IMR-90 (cell line): Measurements from ENCODE around the gene FBXL13.

Source experiments
- BHLHE40 ChIP-seq: fragments of 150-350 bp; IDR thresholded peaks from 2 replicates; pipeline ENCODE4 v1.6.1; 2016; ENCODE audit warnings: mild to moderate bottlenecking, low read depth, low read length
- CEBPB ChIP-seq: IDR thresholded peaks from 2 replicates; pipeline ENCODE4 v1.6.1; 2012; ENCODE audit warnings: low read depth, low read length, improper control_type of control experiment
- CHD1 ChIP-seq: IDR thresholded peaks from 2 replicates; pipeline ENCODE4 v1.6.1; 2012; ENCODE audit warnings: low read depth, low read length, improper control_type of control experiment
- FOS ChIP-seq: fragments of 150-350 bp; IDR thresholded peaks from 2 replicates; pipeline ENCODE4 v1.6.1; 2016; ENCODE audit warnings: low read depth, low read length
- MAFK ChIP-seq: IDR thresholded peaks from 2 replicates; pipeline ENCODE4 v1.6.1; 2012; ENCODE audit warnings: low read depth, low read length, improper control_type of control experiment
- MAZ ChIP-seq: IDR thresholded peaks from 2 replicates; pipeline ENCODE4 v1.6.1; 2012; ENCODE audit warnings: low read depth, mild to moderate bottlenecking, low read length, improper control_type of control experiment, moderate library complexity, borderline replicate concordance
- NFE2L2 ChIP-seq: fragments of 150-350 bp; IDR thresholded peaks from 2 replicates; pipeline ENCODE4 v1.6.1; 2016; ENCODE audit warnings: low read depth, mild to moderate bottlenecking, low read length
- POLR2A ChIP-seq: IDR thresholded peaks from 2 replicates; pipeline ENCODE4 v1.6.1; 2012; ENCODE audit warnings: mild to moderate bottlenecking, low read depth, low read length
- RAD21 ChIP-seq: IDR thresholded peaks from 2 replicates; pipeline ENCODE4 v1.6.1; 2012; ENCODE audit warnings: low read length, improper control_type of control experiment
- RCOR1 ChIP-seq: IDR thresholded peaks from 2 replicates; pipeline ENCODE4 v1.6.1; 2012; ENCODE audit warnings: mild to moderate bottlenecking, low read length, improper control_type of control experiment; ENCODE audit not compliant: insufficient replicate concordance
- RFX5 ChIP-seq: IDR thresholded peaks from 2 replicates; pipeline ENCODE4 v1.8.0; 2012; ENCODE audit warnings: low read depth, mild to moderate bottlenecking, low read length, moderate library complexity
- SMC3 ChIP-seq: fragments of 150-350 bp; IDR thresholded peaks from 2 replicates; pipeline ENCODE4 v1.6.1; 2016; ENCODE audit warnings: low read depth, mild to moderate bottlenecking, antibody characterized with exemption, low read length, moderate library complexity
- TF ChIP-seq, protein P1 (sequence below): conservative IDR thresholded peaks from 2 replicates; pipeline ENCODE4 v1.5.1; 2012; ENCODE audit warnings: mild to moderate bottlenecking, low read depth, low read length, improper control_type of control experiment
- TF ChIP-seq, protein P2 (sequence below): fragments of 150-350 bp; IDR thresholded peaks from 2 replicates; pipeline ENCODE4 v1.6.1; 2017; ENCODE audit warnings: mild to moderate bottlenecking, antibody characterized with exemption, low read length, low read depth

DNA sequence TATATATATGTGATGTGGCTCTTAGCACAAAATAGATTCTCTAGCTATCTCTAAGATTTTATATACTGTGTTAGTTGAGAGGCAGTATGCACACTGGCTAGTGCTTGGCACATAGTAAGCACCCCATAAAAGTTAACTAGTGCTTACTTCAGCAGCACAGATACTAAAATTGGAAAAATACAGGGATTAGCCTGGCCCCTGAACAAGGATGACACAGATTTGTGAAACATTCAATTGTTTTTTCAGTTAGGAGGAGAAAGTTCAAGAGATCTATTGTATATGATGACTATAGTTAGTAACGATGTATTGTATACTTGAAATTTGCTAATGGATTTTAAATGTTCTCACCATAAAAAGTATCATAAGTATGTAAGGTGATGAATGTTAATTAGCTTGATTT, 240.1 kb downstream of the FBXL13 start:
- TF ChIP-seq RAD21 (no peak), POLR2A (no peak), MAFK (no peak), CEBPB (no peak), SMC3 (no peak), RFX5 (no peak), NFE2L2 (no peak), RCOR1 (no peak), MAZ (no peak), BHLHE40 (no peak), FOS (no peak), CHD1 (no peak)
- TF ChIP-seq, protein P1, sequence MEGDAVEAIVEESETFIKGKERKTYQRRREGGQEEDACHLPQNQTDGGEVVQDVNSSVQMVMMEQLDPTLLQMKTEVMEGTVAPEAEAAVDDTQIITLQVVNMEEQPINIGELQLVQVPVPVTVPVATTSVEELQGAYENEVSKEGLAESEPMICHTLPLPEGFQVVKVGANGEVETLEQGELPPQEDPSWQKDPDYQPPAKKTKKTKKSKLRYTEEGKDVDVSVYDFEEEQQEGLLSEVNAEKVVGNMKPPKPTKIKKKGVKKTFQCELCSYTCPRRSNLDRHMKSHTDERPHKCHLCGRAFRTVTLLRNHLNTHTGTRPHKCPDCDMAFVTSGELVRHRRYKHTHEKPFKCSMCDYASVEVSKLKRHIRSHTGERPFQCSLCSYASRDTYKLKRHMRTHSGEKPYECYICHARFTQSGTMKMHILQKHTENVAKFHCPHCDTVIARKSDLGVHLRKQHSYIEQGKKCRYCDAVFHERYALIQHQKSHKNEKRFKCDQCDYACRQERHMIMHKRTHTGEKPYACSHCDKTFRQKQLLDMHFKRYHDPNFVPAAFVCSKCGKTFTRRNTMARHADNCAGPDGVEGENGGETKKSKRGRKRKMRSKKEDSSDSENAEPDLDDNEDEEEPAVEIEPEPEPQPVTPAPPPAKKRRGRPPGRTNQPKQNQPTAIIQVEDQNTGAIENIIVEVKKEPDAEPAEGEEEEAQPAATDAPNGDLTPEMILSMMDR, result no peak
- TF ChIP-seq, protein P2, sequence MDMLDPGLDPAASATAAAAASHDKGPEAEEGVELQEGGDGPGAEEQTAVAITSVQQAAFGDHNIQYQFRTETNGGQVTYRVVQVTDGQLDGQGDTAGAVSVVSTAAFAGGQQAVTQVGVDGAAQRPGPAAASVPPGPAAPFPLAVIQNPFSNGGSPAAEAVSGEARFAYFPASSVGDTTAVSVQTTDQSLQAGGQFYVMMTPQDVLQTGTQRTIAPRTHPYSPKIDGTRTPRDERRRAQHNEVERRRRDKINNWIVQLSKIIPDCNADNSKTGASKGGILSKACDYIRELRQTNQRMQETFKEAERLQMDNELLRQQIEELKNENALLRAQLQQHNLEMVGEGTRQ, result no peak
